ENCODE data around the gene SERPINE1. TPM values are rescaled to one million over a fixed set of nuclear protein-coding genes. Genes with fewer than 3 reads are reported as not detected.

SERPINE1 gene
- total RNA-seq, 1 experiment from 2014 or later: 12.8 TPM

GRCh38 chr7:101172005-101172853, 45.3 kb downstream of the SERPINE1 start:
- peak overlapping the region; percentile 49 to 63 for H3K4me3 ChIP-seq (replicated peaks in 1 of 2; ENCODE audit: low read depth in 1 of 2, low read length in 2 of 2)
- no TSS peak for BruUV-seq (replicated peaks)
- peak overlapping the region; percentile 97 for H3K4me2 ChIP-seq (ENCODE audit: low read length)
- peaks cover 38 to 63% of the 10 kb centered on the region in 2 experiments for H3K4me1 ChIP-seq (ENCODE audit: control insufficient read depth in 1 of 2, insufficient read depth in 2 of 2, low read length in 2 of 2)
- no peaks in the 10 kb centered on the region for H3K9me3 ChIP-seq (ENCODE audit: control insufficient read depth in 1 of 2, insufficient read depth in 1 of 2, low read depth in 1 of 2, low read length in 2 of 2)
- CTCF ChIA-PET: interaction anchor here (1.4 kb wide), 1 partner anchor 111 kb away, joined by 4 read pairs; no protein-coding TSS in a partner anchor
- no peaks in the 10 kb centered on the region for H4K20me1 ChIP-seq (ENCODE audit: insufficient read depth)
- ATAC-seq: no peak
- RAD21 ChIA-PET (ENCODE audit: low non-redundant PET in 1 of 2, low total read pairs in 2 of 2, uncharacterized antibody in 2 of 2, unreplicated experiment in 2 of 2): no interaction called here
- no peak for DNase-seq (ENCODE audit: low read depth, low spot score)
- H3K9me2 ChIP-seq (ENCODE audit: insufficient read depth): no peaks in the 10 kb centered on the region
- no peaks in the 10 kb centered on the region for H3K79me2 ChIP-seq (ENCODE audit: insufficient read depth, low read length)
- TF ChIP-seq YY1 (IDR thresholded peaks at IDR 0.05; ENCODE audit: extremely low read depth, insufficient replicate concordance, low read depth, low read length) (no peak), SP1 (IDR thresholded peaks at IDR 0.05; ENCODE audit: low read depth) (no peak), CTCF (IDR thresholded peaks at IDR 0.05 in 2 of 3, conservative IDR thresholded peaks at IDR 0.05 in 1 of 3; ENCODE audit: borderline replicate concordance in 1 of 3, insufficient read depth in 1 of 3, low read depth in 2 of 3, low read length in 2 of 3) (no peak), EZH2phosphoT487 (IDR thresholded peaks at IDR 0.05; ENCODE audit: borderline replicate concordance) (no peak), JUND (IDR thresholded peaks at IDR 0.05) (no peak), ZNF274 (IDR thresholded peaks at IDR 0.05; ENCODE audit: low read depth, low read length) (no peak), SIN3A (IDR thresholded peaks at IDR 0.05; ENCODE audit: low read depth) (no peak), SRF (IDR thresholded peaks at IDR 0.05; ENCODE audit: low read depth) (no peak), ATF3 (IDR thresholded peaks at IDR 0.05) (no peak), EZH2 (IDR thresholded peaks at IDR 0.05) (no peak), POLR2A (IDR thresholded peaks at IDR 0.05; ENCODE audit: borderline replicate concordance, extremely low read depth, insufficient read depth, insufficient read length) (no peak)
- intact Hi-C loops (cut with micrococcal nuclease): no loop called here
- H3K27me3 ChIP-seq (ENCODE audit: insufficient read depth, low read length): no peaks in the 10 kb centered on the region
- no peak overlapping the region for H2AFZ ChIP-seq (ENCODE audit: low read depth, low read length, poor library complexity, severe bottlenecking)
- H3K36me3 ChIP-seq (ENCODE audit: control insufficient read depth in 1 of 2, insufficient read depth in 2 of 2, low read length in 2 of 2): no peaks in the 10 kb centered on the region
- H3K27ac ChIP-seq (ENCODE audit: low read depth, low read length): no peak overlapping the region; the same call in 1 of the 2 replicates
- POLR2A ChIA-PET: interaction anchor here (1.1 kb wide), 1 partner anchor 9 kb away, joined by 3 read pairs; no protein-coding TSS in a partner anchor
- H3K9ac ChIP-seq (ENCODE audit: low read length): peak overlapping the region; percentile 72
